Measurements from ENCODE around the gene UROS. TPM values are rescaled to one million over a fixed set of nuclear protein-coding genes. Genes with fewer than 3 reads are reported as not detected.

Gene UROS
- total RNA-seq, 3 donors from 2014 or later = 31.5 to 45.2 (median 35.1) TPM

- Histone ChIP-seq H3K4me3 (no peak overlapping the region), H3K27me3 (no peaks in the 10 kb centered on the region), H3K36me3 (no peaks in the 10 kb centered on the region), H3K27ac (no peak overlapping the region), H3K9me3 (no peaks in the 10 kb centered on the region), H3K4me1 (no peaks in the 10 kb centered on the region)
- TF ChIP-seq CTCF (IDR thresholded peaks at IDR 0.05) = no peak
- TF ChIP-seq POLR2A (IDR thresholded peaks at IDR 0.05) = no peak
- TF ChIP-seq POLR2AphosphoS5 (IDR thresholded peaks at IDR 0.05) = no peak
- intact Hi-C loops (cut with DNase I; ENCODE audit: low total_unique reads) = no loop called here
- DNase-seq (ENCODE audit: low spot score in 2 of 2) = no peak
These were observed 27.9 kb downstream of the UROS start for GRCh38 chr10:125795128-125795527.

GRCh38 chr10:125792342-125793300, 30.4 kb downstream of the UROS start:
- TF ChIP-seq POLR2A (IDR thresholded peaks at IDR 0.05) (no peak), CTCF (IDR thresholded peaks at IDR 0.05) (no peak), POLR2AphosphoS5 (IDR thresholded peaks at IDR 0.05) (no peak)
- DNase-seq (ENCODE audit: low spot score in 2 of 2) = no peak
- Histone ChIP-seq H3K9me3 (no peaks in the 10 kb centered on the region), H3K27ac (no peak overlapping the region), H3K4me3 (no peak overlapping the region), H3K4me1 (no peaks in the 10 kb centered on the region), H3K36me3 (no peaks in the 10 kb centered on the region), H3K27me3 (no peaks in the 10 kb centered on the region)
- intact Hi-C loops (cut with DNase I; ENCODE audit: low total_unique reads) = no loop called here

- Histone ChIP-seq H3K36me3 (no peaks in the 10 kb centered on the region), H3K27ac (no peak overlapping the region), H3K9me3 (no peaks in the 10 kb centered on the region), H3K27me3 (no peaks in the 10 kb centered on the region), H3K4me1 (no peaks in the 10 kb centered on the region), H3K4me3 (no peak overlapping the region)
- intact Hi-C loops (cut with DNase I; ENCODE audit: low total_unique reads) = no loop called here
- TF ChIP-seq CTCF (IDR thresholded peaks at IDR 0.05) (no peak), POLR2AphosphoS5 (IDR thresholded peaks at IDR 0.05) (no peak), POLR2A (IDR thresholded peaks at IDR 0.05) (no peak)
- no peak for DNase-seq (ENCODE audit: low spot score in 2 of 2)
These were observed 34.7 kb downstream of the UROS start for GRCh38 chr10:125788156-125789034.

GRCh38 chr10:125785791-125786190, 37.3 kb downstream of the UROS start:
- Histone ChIP-seq H3K27ac (no peak overlapping the region), H3K4me1 (no peaks in the 10 kb centered on the region), H3K9me3 (no peaks in the 10 kb centered on the region), H3K4me3 (no peak overlapping the region), H3K36me3 (no peaks in the 10 kb centered on the region), H3K27me3 (no peaks in the 10 kb centered on the region)
- intact Hi-C loops (cut with DNase I; ENCODE audit: low total_unique reads) = no loop called here
- no peak for DNase-seq (ENCODE audit: low spot score in 2 of 2)
- TF ChIP-seq CTCF (IDR thresholded peaks at IDR 0.05) = no peak
- TF ChIP-seq POLR2A (IDR thresholded peaks at IDR 0.05) = no peak
- no peak for TF ChIP-seq POLR2AphosphoS5 (IDR thresholded peaks at IDR 0.05)

All from breast epithelium (tissue), 4 donors.